Raji (cell line): ENCODE results near the gene HPCAL1.

ENCODE experiments used
- POLR2A ChIP-seq: IDR thresholded peaks from 2 replicates; pipeline ENCODE4 v1.6.1; 2011; ENCODE audit warnings: low read depth, low read length, control low read depth; ENCODE audit not compliant: insufficient read depth

Gene HPCAL1

GRCh38 chr2:10343191-10343590 lies 40.5 kb downstream of the HPCAL1 start:
- no peak for TF ChIP-seq POLR2A

- TF ChIP-seq POLR2A: no peak
These were observed 41.0 kb downstream of the HPCAL1 start for GRCh38 chr2:10343658-10344057.

DNA sequence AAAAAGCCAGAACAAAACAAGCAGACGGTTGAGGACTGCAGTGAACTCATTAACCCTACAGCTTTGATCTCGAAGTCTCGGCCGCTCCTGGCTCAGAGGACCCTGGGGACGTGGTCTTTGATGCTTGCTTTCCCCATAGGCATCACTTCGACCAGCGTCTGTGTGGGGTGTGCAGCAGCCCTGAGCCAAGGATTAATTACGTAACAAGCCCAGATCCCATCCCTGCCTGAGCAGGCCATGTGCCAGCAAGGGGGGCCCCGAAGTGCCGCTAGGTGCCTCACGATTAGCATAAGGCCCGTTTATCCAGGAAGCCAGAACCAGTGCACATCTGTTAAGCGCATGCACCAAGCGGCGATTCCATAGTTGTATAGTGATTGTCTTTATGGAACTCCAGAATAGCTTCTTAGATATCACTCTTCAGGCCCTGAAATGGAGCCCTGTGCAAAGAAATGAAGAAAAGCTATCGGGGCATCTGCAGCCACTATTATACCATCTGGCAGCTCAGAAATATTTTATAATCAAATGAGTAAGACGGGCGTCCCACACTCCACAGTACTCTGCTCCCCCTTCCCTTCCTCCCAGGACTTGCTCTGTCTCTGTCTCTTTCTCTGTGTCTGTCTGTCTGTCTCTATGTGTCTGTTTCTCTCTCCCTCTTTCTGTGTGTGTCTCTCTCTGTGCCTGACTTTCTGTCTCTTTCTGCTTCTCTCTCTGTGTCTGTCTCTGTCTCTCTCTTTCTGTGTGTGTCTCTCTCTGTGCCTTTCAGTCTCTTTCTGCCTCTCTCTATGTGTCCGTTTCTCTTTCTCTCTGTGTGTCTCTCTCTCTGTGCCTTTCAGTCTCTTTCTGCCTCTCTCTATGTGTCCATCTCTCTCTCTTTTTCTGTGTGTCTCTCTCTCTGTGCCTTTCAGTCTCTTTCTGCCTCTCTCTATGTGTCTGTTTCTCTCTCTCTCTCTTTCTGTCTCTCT lies 41.7 kb downstream of the HPCAL1 start:
- TF ChIP-seq POLR2A: no peak

DNA sequence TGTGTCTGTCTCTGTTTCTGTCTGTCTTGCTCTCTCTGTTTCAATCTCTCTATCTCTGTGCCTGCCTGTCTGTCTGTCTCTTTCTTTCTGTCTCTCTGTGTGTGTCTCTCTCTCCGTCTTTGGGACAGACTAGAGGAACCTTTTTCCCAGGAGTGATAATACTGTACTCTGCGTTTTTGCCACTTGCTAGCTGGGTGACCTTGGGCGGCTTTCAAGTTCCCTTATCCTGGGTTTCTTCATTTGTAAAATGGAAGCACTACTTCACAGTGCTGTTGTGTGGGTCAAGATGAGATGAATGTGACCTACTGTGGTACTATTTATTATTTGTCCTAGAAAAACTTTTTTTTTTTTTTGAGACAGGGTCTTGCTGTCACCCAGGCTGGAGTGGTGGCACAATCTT lies 42.4 kb downstream of the HPCAL1 start:
- no peak for TF ChIP-seq POLR2A

DNA sequence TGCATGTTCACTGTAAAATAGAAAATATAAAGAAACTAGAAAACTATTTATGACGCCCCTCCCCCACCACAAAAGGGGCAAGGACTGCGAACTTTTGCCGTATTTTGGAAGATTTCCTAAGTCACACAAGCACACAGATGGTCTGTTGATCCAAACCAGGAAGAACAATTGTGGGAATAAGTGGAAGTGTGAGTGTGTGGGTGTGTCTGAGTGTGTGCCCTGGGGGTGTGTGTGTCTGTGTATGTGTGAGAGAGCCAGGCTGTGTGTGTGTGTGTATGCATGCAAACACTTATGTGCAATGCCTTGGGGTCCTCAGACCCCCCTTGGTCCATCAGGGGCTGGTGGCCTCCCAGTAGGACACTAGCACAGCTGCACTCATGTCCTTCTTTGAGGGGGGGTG lies 43.1 kb downstream of the HPCAL1 start:
- no peak for TF ChIP-seq POLR2A

GRCh38 chr2:10346929-10347561 lies 44.3 kb downstream of the HPCAL1 start:
- TF ChIP-seq POLR2A: no peak

DNA sequence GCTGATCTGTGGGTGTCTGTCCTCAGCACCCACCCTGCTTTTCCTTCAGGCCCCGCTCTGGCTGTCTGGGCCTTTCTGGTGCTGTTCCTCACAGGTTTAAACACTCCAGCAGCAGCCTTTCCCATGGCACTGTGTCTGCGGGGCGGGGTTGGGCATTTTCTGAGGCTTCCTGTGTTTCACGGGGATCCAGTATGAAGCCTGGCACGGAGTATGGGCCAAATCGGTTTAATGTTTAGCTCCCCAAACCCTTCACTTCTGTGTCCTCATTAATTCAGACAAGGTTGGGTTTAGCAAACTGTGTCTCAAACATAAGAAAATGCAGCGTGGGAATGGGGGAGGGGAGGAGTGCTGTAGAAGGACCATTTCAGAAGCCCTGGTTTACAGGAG lies 44.9 kb downstream of the HPCAL1 start:
- TF ChIP-seq POLR2A: no peak

GRCh38 chr2:10348891-10349290 lies 46.2 kb downstream of the HPCAL1 start:
- no peak for TF ChIP-seq POLR2A

DNA sequence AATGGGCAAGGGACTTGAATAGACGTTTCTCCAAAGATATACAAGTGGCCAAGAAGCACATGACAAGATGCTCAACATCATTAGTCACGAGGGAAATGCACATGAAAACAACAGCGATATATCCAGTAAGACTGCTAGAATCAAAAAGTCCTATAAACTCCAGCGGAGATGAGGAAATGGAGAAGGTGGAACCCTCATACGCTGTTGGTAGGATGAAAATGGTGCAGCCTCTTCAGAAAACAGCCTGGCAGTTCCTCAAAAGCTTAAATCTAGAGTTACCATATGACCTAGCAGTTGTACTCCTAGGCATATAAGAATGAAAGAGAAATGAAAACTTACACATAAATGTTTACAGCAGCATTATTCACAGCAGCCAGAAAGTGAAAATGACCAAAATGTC lies 48.1 kb downstream of the HPCAL1 start:
- no peak for TF ChIP-seq POLR2A

GRCh38 chr2:10352361-10352760 lies 49.7 kb downstream of the HPCAL1 start:
- TF ChIP-seq POLR2A: no peak

DNA sequence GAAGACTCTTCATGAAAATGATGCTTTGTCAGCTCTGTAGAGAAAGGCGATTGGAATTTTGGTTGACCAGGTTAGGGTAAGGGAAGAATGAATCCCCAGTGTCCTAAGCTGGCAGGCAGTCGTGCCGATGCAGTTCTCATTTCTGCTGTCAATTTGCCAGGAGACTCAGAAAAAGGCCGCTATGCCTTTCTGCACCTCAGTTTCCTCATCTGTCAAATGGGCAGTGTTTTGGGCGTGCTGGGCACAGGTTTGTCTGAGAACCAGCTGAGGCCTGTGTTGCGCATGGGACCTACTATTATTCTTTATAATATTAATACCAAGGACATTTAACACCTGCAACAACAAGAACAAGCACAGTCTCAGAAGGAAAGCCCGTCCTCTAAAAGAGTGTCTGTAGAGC lies 50.3 kb downstream of the HPCAL1 start:
- TF ChIP-seq POLR2A: no peak

- TF ChIP-seq POLR2A: no peak
These were observed 51.2 kb downstream of the HPCAL1 start for GRCh38 chr2:10353931-10354330.

GRCh38 chr2:10354399-10354798 lies 51.7 kb downstream of the HPCAL1 start:
- no peak for TF ChIP-seq POLR2A

DNA sequence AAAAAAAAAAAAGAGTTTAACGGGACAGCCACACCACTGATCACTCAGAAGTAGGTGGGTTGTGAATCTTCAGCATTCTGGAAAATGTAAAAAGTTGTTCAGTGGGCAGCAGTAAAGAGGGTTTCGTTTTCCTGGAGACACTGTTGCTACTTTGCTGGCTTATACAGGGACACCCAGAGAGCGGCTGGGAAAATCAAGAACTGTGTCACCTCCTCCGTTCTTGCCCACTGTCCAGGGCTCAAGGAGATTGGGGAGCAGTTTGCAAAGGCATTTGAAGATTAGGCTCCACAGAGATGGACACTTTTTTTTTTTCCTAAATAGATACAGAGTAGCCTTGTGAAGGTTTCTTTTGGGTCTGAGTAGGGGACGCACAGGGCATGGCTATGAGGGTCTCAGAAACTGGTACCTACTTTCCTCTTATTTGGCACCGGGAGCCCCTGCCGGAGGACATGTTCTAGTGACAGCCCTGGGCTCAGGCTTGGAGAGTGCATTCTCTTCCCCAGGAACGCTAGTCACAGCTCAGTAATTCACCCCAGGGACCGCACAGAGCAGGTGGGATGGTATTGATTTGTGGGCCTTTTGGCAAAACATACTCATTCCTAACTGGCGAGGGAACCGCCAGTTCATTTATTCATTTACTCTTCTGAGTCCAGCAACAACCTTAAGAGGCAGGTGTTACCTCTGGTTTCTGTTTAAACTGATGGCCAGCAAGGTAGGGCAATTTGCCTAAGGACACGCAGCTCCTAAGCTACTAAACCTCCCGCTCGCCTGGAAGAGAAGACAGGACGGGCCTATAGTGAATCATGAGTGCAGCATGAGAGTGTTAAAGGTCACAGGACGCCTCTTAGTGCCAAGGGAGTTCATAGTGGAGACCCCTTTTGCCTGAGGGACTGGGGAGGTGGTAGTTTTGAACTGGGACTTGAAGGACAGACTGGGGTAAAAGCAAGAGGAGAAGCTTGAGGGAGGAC lies 53.1 kb downstream of the HPCAL1 start:
- no peak for TF ChIP-seq POLR2A

DNA sequence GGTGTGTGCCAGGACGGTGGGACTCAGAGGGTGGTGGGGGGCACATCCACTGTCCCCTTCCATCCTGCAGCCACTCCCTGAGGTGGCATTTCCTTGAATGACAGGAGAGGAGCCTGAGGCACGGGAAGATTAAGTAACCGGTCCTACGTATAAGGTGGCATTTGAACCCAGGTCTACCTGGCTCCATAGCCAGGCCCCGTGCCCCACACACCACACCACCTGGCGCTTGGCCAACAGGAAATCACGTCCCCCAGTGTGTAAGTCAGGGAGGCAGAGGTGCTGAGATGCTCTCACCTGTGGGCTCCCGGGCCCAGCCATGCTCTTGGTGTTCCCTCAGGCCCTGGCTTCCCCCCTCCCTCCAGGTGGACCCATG lies 53.7 kb downstream of the HPCAL1 start:
- no peak for TF ChIP-seq POLR2A
